HepG2 (cell line): ENCODE measurements around the gene SGCD. TPM values are rescaled to one million over a fixed set of nuclear protein-coding genes. Genes with fewer than 3 reads are reported as not detected.

Experiments used
- ATAC-seq: fragments of 200-7000 bp; cut with Tn5 transposase; 3 replicates; pipeline ENCODE4 v1.9.1; 2020; ENCODE audit warnings: mild to moderate bottlenecking, moderate library complexity
- BruUV-seq: library from RNA; stranded (reverse); fragments of 400-500 nt; replicated peaks from 2 replicates; lab custom pipeline; 2021; lab: Mats Ljungman, UMichigan
- CTCF ChIA-PET: fragments of 300-600 bp; formaldehyde crosslinking; extraction: SDS; loops from one replicate; lab custom pipeline; 2021; ENCODE audit warnings: low total read pairs, inconsistent platforms, low intra/inter-chr PET ratio; lab: Yijun Ruan, JAX
- POLR2A ChIA-PET: fragments of 350-600 bp; sonication (Branson Sonifier 250); formaldehyde crosslinking; loops from one replicate; lab custom pipeline; 2020; ENCODE audit warnings: antibody characterized with exemption, inconsistent platforms; lab: Yijun Ruan, JAX
- DNase-seq: peaks from one replicate; pipeline ENCODE4 v3.0.0-alpha.2; 2015; ENCODE audit warnings: low spot score
- FAIRE-seq: peaks from 3 replicates; lab custom pipeline; 2011; peaks lifted over from hg19 to GRCh38; lab: Jason Lieb, UNC
- H2AFZ ChIP-seq: one replicate; pipeline ENCODE4 v1.6.1; 2011; ENCODE audit warnings: low read length, inconsistent platforms
- H3K27ac ChIP-seq: fragments of 300-600 bp; 3 replicates; pipeline ENCODE4 v1.8.0; 2011; ENCODE audit warnings: mixed run types, mild to moderate bottlenecking, mixed read lengths, low read length, inconsistent platforms; ENCODE audit not compliant: insufficient read depth; ENCODE audit errors: extremely low read length
- H3K27me3 ChIP-seq, 2 experiments: fragments of 200-600 bp in 1 of 2; 2 replicates in 1 of 2; 3 replicates in 1 of 2; pipeline versions ENCODE4 v1.6.0 to v1.8.0; 2011; ENCODE audit warnings: low read length in 2 of 2, mild to moderate bottlenecking in 2 of 2, moderate library complexity in 2 of 2, inconsistent platforms in 1 of 2; ENCODE audit not compliant: insufficient read depth in 2 of 2, control insufficient read depth in 1 of 2
- H3K36me3 ChIP-seq, 2 experiments: fragments of 200-600 bp in 1 of 2; replicated peaks in 1 of 2; 2 replicates in 1 of 2; 3 replicates in 1 of 2; pipeline versions ENCODE4 v1.5.1 to v1.8.0; 2011; ENCODE audit warnings: low read length in 2 of 2, inconsistent platforms in 1 of 2; ENCODE audit not compliant: insufficient read depth in 2 of 2, control insufficient read depth in 1 of 2
- H3K4me1 ChIP-seq: 2 replicates; pipeline ENCODE4 v1.5.1; 2012; ENCODE audit warnings: low read length, inconsistent platforms; ENCODE audit not compliant: insufficient read depth
- H3K4me2 ChIP-seq: 2 replicates; pipeline ENCODE4 v1.6.0; 2011; ENCODE audit warnings: low read depth, low read length, inconsistent platforms
- H3K4me3 ChIP-seq, 3 experiments: fragments of 200-600 bp in 1 of 3; sonication (generic), shearing (Covaris generic) in 1 of 3; replicated peaks in 1 of 3; 2 replicates each; pipeline ENCODE4 v1.5.1; 2011 to 2016; ENCODE audit warnings: low read length in 3 of 3, inconsistent platforms in 2 of 3, low read depth in 2 of 3, mild to moderate bottlenecking in 2 of 3, control low read depth in 1 of 3, mixed read lengths in 1 of 3; ENCODE audit not compliant: insufficient read depth in 1 of 3
- H3K79me2 ChIP-seq: one replicate; pipeline ENCODE4 v1.6.1; 2011; ENCODE audit warnings: low read length, inconsistent platforms; ENCODE audit not compliant: insufficient read depth
- H3K9ac ChIP-seq: 2 replicates; pipeline ENCODE4 v1.6.0; 2011; ENCODE audit warnings: mild to moderate bottlenecking, low read depth, low read length, inconsistent platforms; ENCODE audit not compliant: insufficient read depth
- H3K9me3 ChIP-seq: 2 replicates; pipeline ENCODE4 v1.5.1; 2012; ENCODE audit warnings: mild to moderate bottlenecking, low read length
- H4K20me1 ChIP-seq: 2 replicates; pipeline ENCODE4 v1.6.0; 2011; ENCODE audit warnings: inconsistent platforms, mild to moderate bottlenecking, low read length, moderate library complexity; ENCODE audit not compliant: insufficient read depth
- EZH2 ChIP-seq: conservative IDR thresholded peaks from 2 replicates; pipeline ENCODE4 v1.6.1; 2012; ENCODE audit warnings: mild to moderate bottlenecking, low read depth, low read length, moderate library complexity
- KMT2B ChIP-seq: IDR thresholded peaks from 2 replicates; pipeline ENCODE4 v1.6.1; 2016; ENCODE audit warnings: missing genetic modification reagents, missing compliant biosample characterization
- MBD4 ChIP-seq: IDR thresholded peaks from 2 replicates; pipeline ENCODE4 v1.6.1; 2012; ENCODE audit warnings: low read length, inconsistent platforms, borderline replicate concordance
- RBAK ChIP-seq: sonication (generic); formaldehyde crosslinking; IDR thresholded peaks from 2 replicates; pipeline ENCODE4 v1.5.1; 2020; ENCODE audit warnings: mild to moderate bottlenecking, missing genetic modification reagents
- RXRB ChIP-seq: IDR thresholded peaks from 2 replicates; pipeline ENCODE4 v1.6.1; 2016; ENCODE audit warnings: borderline replicate concordance, missing genetic modification reagents, missing compliant biosample characterization
- SUZ12 ChIP-seq: fragments of 150-350 bp; IDR thresholded peaks from 2 replicates; pipeline ENCODE4 v1.6.1; 2014; ENCODE audit warnings: low read depth, low read length
- ZBTB25 ChIP-seq: IDR thresholded peaks from 2 replicates; pipeline ENCODE4 v1.6.1; 2018; ENCODE audit warnings: missing genetic modification reagents
- ZBTB3 ChIP-seq: sonication (generic); formaldehyde crosslinking; IDR thresholded peaks from 2 replicates; pipeline ENCODE4 v1.4.0; 2020; ENCODE audit warnings: low read depth, mild to moderate bottlenecking, moderate library complexity, missing genetic modification reagents, borderline replicate concordance
- ZFP36L2 ChIP-seq: sonication (generic); formaldehyde crosslinking; IDR thresholded peaks from 2 replicates; pipeline ENCODE4 v1.4.0; 2020; ENCODE audit warnings: missing genetic modification reagents
- ZNF263 ChIP-seq: sonication (generic); formaldehyde crosslinking; IDR thresholded peaks from 2 replicates; pipeline ENCODE4 v1.4.0; 2020; ENCODE audit warnings: missing genetic modification reagents
- ZNF749 ChIP-seq: sonication (generic); formaldehyde crosslinking; IDR thresholded peaks from 2 replicates; pipeline ENCODE4 v1.8.0; 2022; ENCODE audit warnings: mild to moderate bottlenecking, missing genetic modification reagents, moderate library complexity, borderline replicate concordance
- ZNF781 ChIP-seq: sonication (generic); formaldehyde crosslinking; IDR thresholded peaks from 2 replicates; pipeline ENCODE4 v1.5.1; 2020; ENCODE audit warnings: borderline replicate concordance, mild to moderate bottlenecking, missing genetic modification reagents; ENCODE audit errors: not compliant biosample characterization
- ZNF788 ChIP-seq: sonication (generic); formaldehyde crosslinking; IDR thresholded peaks from 2 replicates; pipeline ENCODE4 v1.5.0; 2020; ENCODE audit warnings: mild to moderate bottlenecking, missing genetic modification reagents, borderline replicate concordance
- WGBS: methylation state at CpG from one replicate; pipeline ENCODE4 v1.1.6; 2017; ENCODE audit warnings: low lambda C conversion rate; 5-methylcytosine and 5-hydroxymethylcytosine counted together
- in situ Hi-C: cut with HindIII; loops from 2 replicates; pipeline ENCODE4 v1.10.0; 2017; ENCODE audit warnings: low pct_unique_long_range_greater_than_20kb; ENCODE audit not compliant: extremely low pct_ligation_motif_present
- intact Hi-C: fragments of 100-400 bp; cut with micrococcal nuclease; formaldehyde crosslinking; loops from one replicate; pipeline ENCODE4 v1.10.0; 2022; ENCODE audit not compliant: unreplicated experiment
- polyA plus RNA-seq, 8 experiments: library from polyadenylated mRNA; depleted of rRNA in 3 of 8; stranded (reverse) in 7 of 8; unstranded in 1 of 8; fragments of >200 nt; fragmentation: Illumina TruSeq in 4 of 8; extraction: Trizol in 4 of 8; gene quantifications; 2 replicates each; pipeline versions ENCODE4 v1.2.1 to v1.2.3, GENCODE V29; 2011 to 2016; ENCODE audit warnings: low read depth in 4 of 8, missing spikeins in 1 of 8, mixed read lengths in 1 of 8; ENCODE audit not compliant: insufficient read depth in 1 of 8
- total RNA-seq, 5 experiments: library from RNA; depleted of rRNA; stranded (reverse); fragments of >200 nt; fragmentation: Illumina TruSeq; extraction: Trizol; gene quantifications; 2 replicates each; pipeline ENCODE4 v1.2.3, GENCODE V29; 2016; ENCODE audit warnings: low read depth in 1 of 5
- TF ChIP-seq, protein P1 (sequence below): sonication (generic); formaldehyde crosslinking; IDR thresholded peaks from 2 replicates; pipeline ENCODE4 v1.9.0; 2021; ENCODE audit warnings: missing genetic modification reagents, borderline replicate concordance
- TF ChIP-seq, protein P2 (sequence below): sonication (generic); formaldehyde crosslinking; IDR thresholded peaks from 2 replicates; pipeline ENCODE4 v1.4.0; 2020; ENCODE audit warnings: missing genetic modification reagents
- TF ChIP-seq, protein P3 (sequence below): sonication (generic); formaldehyde crosslinking; IDR thresholded peaks from 2 replicates; pipeline ENCODE4 v1.4.0; 2020; ENCODE audit warnings: missing genetic modification reagents

Gene SGCD
- total and polyA plus RNA-seq, 2 of the 13 experiments (the other 11 are each of a cell fraction or from before 2014, with no cell fraction given) = not detected

GRCh38 chr5:156491766-156492165 lies 164.8 kb downstream of the SGCD start (continued):
- no peak for TF ChIP-seq RXRB

GRCh38 chr5:156496291-156496690 lies 169.3 kb downstream of the SGCD start:
- in situ Hi-C loops (no loop called here), intact Hi-C loops (no loop called here)
- Histone ChIP-seq H3K4me3 (no peak overlapping the region), H3K36me3 (no peaks in the 10 kb centered on the region), H2AFZ (no peak overlapping the region), H3K9ac (no peak overlapping the region), H3K79me2 (no peaks in the 10 kb centered on the region), H3K27ac (no peak overlapping the region), H3K27me3 (no peaks in the 10 kb centered on the region), H4K20me1 (no peaks in the 10 kb centered on the region), H3K4me2 (no peak overlapping the region), H3K4me1 (no peaks in the 10 kb centered on the region), H3K9me3 (no peaks in the 10 kb centered on the region)
- BruUV-seq = no TSS peak
- FAIRE-seq = no peak
- DNase-seq = no peak
- ChIA-PET POLR2A (no interaction called here), CTCF (no interaction called here)
- 27% methylated on average over 3 of the region's 3 CpGs for WGBS
- no peak for ATAC-seq
- TF ChIP-seq ZBTB3 (CRISPR knock-in tag) (no peak), RBAK (no peak), ZNF788 (no peak), KMT2B (no peak), EZH2 (no peak), SUZ12 (no peak), ZFP36L2 (CRISPR knock-in tag) (no peak), ZNF781 (CRISPR knock-in tag) (no peak), ZBTB25 (CRISPR knock-in tag) (no peak), MBD4 (no peak), ZNF749 (CRISPR knock-in tag) (no peak), ZNF263 (CRISPR knock-in tag) (no peak)
- TF ChIP-seq, protein P1, sequence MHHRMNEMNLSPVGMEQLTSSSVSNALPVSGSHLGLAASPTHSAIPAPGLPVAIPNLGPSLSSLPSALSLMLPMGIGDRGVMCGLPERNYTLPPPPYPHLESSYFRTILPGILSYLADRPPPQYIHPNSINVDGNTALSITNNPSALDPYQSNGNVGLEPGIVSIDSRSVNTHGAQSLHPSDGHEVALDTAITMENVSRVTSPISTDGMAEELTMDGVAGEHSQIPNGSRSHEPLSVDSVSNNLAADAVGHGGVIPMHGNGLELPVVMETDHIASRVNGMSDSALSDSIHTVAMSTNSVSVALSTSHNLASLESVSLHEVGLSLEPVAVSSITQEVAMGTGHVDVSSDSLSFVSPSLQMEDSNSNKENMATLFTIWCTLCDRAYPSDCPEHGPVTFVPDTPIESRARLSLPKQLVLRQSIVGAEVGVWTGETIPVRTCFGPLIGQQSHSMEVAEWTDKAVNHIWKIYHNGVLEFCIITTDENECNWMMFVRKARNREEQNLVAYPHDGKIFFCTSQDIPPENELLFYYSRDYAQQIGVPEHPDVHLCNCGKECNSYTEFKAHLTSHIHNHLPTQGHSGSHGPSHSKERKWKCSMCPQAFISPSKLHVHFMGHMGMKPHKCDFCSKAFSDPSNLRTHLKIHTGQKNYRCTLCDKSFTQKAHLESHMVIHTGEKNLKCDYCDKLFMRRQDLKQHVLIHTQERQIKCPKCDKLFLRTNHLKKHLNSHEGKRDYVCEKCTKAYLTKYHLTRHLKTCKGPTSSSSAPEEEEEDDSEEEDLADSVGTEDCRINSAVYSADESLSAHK (CRISPR knock-in tag) = no peak
- TF ChIP-seq, protein P2, sequence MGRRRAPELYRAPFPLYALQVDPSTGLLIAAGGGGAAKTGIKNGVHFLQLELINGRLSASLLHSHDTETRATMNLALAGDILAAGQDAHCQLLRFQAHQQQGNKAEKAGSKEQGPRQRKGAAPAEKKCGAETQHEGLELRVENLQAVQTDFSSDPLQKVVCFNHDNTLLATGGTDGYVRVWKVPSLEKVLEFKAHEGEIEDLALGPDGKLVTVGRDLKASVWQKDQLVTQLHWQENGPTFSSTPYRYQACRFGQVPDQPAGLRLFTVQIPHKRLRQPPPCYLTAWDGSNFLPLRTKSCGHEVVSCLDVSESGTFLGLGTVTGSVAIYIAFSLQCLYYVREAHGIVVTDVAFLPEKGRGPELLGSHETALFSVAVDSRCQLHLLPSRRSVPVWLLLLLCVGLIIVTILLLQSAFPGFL (CRISPR knock-in tag) = no peak
- TF ChIP-seq, protein P3, sequence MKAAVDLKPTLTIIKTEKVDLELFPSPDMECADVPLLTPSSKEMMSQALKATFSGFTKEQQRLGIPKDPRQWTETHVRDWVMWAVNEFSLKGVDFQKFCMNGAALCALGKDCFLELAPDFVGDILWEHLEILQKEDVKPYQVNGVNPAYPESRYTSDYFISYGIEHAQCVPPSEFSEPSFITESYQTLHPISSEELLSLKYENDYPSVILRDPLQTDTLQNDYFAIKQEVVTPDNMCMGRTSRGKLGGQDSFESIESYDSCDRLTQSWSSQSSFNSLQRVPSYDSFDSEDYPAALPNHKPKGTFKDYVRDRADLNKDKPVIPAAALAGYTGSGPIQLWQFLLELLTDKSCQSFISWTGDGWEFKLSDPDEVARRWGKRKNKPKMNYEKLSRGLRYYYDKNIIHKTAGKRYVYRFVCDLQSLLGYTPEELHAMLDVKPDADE (CRISPR knock-in tag) = no peak
